Gastrocnemius medialis (tissue), 4 donors: ENCODE results near the gene OPCML.

Experiments used
- CTCF ChIP-seq, 5 experiments: fragments of 450-650 bp in 3 of 5; fragments of 200-600 bp in 2 of 5; sonication (generic) in 2 of 5; IDR thresholded peaks in 4 of 5; conservative IDR thresholded peaks in 1 of 5; 1 replicate in 4 of 5; 2 replicates in 1 of 5; pipeline ENCODE4 v1.5.1; 2016 to 2019; ENCODE audit warnings: antibody characterized with exemption in 5 of 5, mild to moderate bottlenecking in 3 of 5, moderate library complexity in 3 of 5
- POLR2A ChIP-seq, 2 donors: fragments of 450-650 bp; IDR thresholded peaks; one replicate each; pipeline ENCODE4 v1.6.1; 2017; ENCODE audit warnings: antibody characterized with exemption in 2 of 2, mild to moderate bottlenecking in 2 of 2, moderate library complexity in 2 of 2

- TF ChIP-seq CTCF (IDR thresholded peaks at IDR 0.05 in 4 of 5, conservative IDR thresholded peaks at IDR 0.05 in 1 of 5) (no peak), POLR2A (IDR thresholded peaks at IDR 0.05) (no peak)
These were observed 851.7 kb downstream of the OPCML start for GRCh38 chr11:132680584-132680983.
